HCT116 (cell line): ENCODE data around the gene ABHD4. TPM values are rescaled to one million over a fixed set of nuclear protein-coding genes. Genes with fewer than 3 reads are reported as not detected.
"Not testable (repeated sequence)": the region's sequence is repeated elsewhere in the genome, so short reads cannot be mapped to it uniquely, and the experiment has no call there.

Source experiments
- ATAC-seq: fragments of 200-7000 bp; cut with Tn5 transposase; 2 replicates; pipeline ENCODE4 v1.9.1; 2020; ENCODE audit warnings: mild to moderate bottlenecking, moderate library complexity
- BruUV-seq: library from RNA; stranded (reverse); fragments of 400-500 nt; replicated peaks from 2 replicates; lab custom pipeline; 2021; lab: Mats Ljungman, UMichigan
- CTCF ChIA-PET: fragments of 300-600 bp; sonication (Branson Sonifier 250); formaldehyde crosslinking; loops from one replicate; lab custom pipeline; 2021; ENCODE audit warnings: antibody characterized with exemption; lab: Charles Lee
- POLR2A ChIA-PET: fragments of 300-600, 350-600 bp; sonication (Branson Sonifier 250); formaldehyde crosslinking; loops from one replicate; lab custom pipeline; 2021; ENCODE audit warnings: antibody characterized with exemption; lab: Charles Lee
- RAD21 ChIA-PET, 2 experiments: fragments of 300-600 bp; sonication (Branson Sonifier 250); formaldehyde crosslinking; loops; one replicate each; lab custom pipeline; 2023; ENCODE audit warnings: low total read pairs in 2 of 2; ENCODE audit not compliant: uncharacterized antibody in 2 of 2, unreplicated experiment in 2 of 2, low non-redundant PET in 1 of 2; lab: Charles Lee
- DNase-seq: peaks from one replicate; pipeline ENCODE4 v3.0.0-alpha.2; 2010; ENCODE audit warnings: low read depth, low spot score
- H2AFZ ChIP-seq: fragments of 200-600 bp; shearing (Covaris generic), sonication (generic); 2 replicates; pipeline ENCODE4 v1.6.1; 2017; ENCODE audit warnings: low read depth, mixed run types, mixed read lengths, antibody characterized with exemption, low read length; ENCODE audit not compliant: poor library complexity, severe bottlenecking
- H3K27ac ChIP-seq: 2 replicates; pipeline ENCODE4 v1.5.1; 2012; ENCODE audit warnings: low read depth, low read length
- H3K27me3 ChIP-seq: fragments of 200-600 bp; sonication (generic); 2 replicates; pipeline ENCODE4 v1.6.1; 2016; ENCODE audit warnings: mixed run types, low read length, mixed read lengths; ENCODE audit not compliant: insufficient read depth
- H3K36me3 ChIP-seq, 2 experiments: fragments of 200-500 bp in 1 of 2; fragments of 200-600 bp in 1 of 2; sonication (Bioruptor generic) in 1 of 2; sonication (generic) in 1 of 2; 2 replicates each; pipeline versions ENCODE4 v1.5.1 to v1.6.1; 2014 to 2016; ENCODE audit warnings: low read length in 2 of 2, inconsistent platforms in 1 of 2, mixed read lengths in 1 of 2, mixed run types in 1 of 2; ENCODE audit not compliant: insufficient read depth in 2 of 2, control insufficient read depth in 1 of 2
- H3K4me1 ChIP-seq, 2 experiments: fragments of 200-600 bp in 1 of 2; sonication (generic) in 1 of 2; 2 replicates each; pipeline versions ENCODE4 v1.5.1 to v1.6.1; 2012 to 2017; ENCODE audit warnings: low read length in 2 of 2, inconsistent platforms in 1 of 2, mild to moderate bottlenecking in 1 of 2, mixed read lengths in 1 of 2, mixed run types in 1 of 2, moderate library complexity in 1 of 2; ENCODE audit not compliant: insufficient read depth in 2 of 2, control insufficient read depth in 1 of 2
- H3K4me2 ChIP-seq: fragments of 200-600 bp; sonication (generic); 2 replicates; pipeline ENCODE4 v1.6.1; 2017; ENCODE audit warnings: mixed run types, low read length, mixed read lengths
- H3K4me3 ChIP-seq, 2 experiments: fragments of 200-600 bp in 1 of 2; sonication (generic) in 1 of 2; replicated peaks in 1 of 2; 2 replicates each; pipeline ENCODE4 v1.5.1; 2011 to 2016; ENCODE audit warnings: low read length in 2 of 2, control low read depth in 1 of 2, low read depth in 1 of 2, mild to moderate bottlenecking in 1 of 2, mixed read lengths in 1 of 2, mixed run types in 1 of 2
- H3K79me2 ChIP-seq: fragments of 200-600 bp; sonication (generic); 2 replicates; pipeline ENCODE4 v1.6.1; 2017; ENCODE audit warnings: mild to moderate bottlenecking, mixed run types, low read length, moderate library complexity, mixed read lengths; ENCODE audit not compliant: insufficient read depth
- H3K9ac ChIP-seq: fragments of 200-600 bp; sonication (generic); 2 replicates; pipeline ENCODE4 v1.6.1; 2016; ENCODE audit warnings: low read length, mixed read lengths
- H3K9me2 ChIP-seq: fragments of 200-600 bp; sonication (generic), shearing (Covaris generic); 2 replicates; pipeline ENCODE4 v1.6.1; 2017; ENCODE audit warnings: mixed run types, mild to moderate bottlenecking, moderate library complexity; ENCODE audit not compliant: insufficient read depth
- H3K9me3 ChIP-seq, 2 experiments: fragments of 200-500 bp in 1 of 2; fragments of 200-600 bp in 1 of 2; sonication (Bioruptor generic) in 1 of 2; sonication (generic) in 1 of 2; 2 replicates each; pipeline ENCODE4 v1.6.1; 2014 to 2017; ENCODE audit warnings: low read length in 2 of 2, mixed read lengths in 2 of 2, inconsistent platforms in 1 of 2, low read depth in 1 of 2, mild to moderate bottlenecking in 1 of 2, mixed run types in 1 of 2, moderate library complexity in 1 of 2; ENCODE audit not compliant: control insufficient read depth in 1 of 2, insufficient read depth in 1 of 2
- H4K20me1 ChIP-seq: fragments of 200-600 bp; sonication (generic), shearing (Covaris generic); 2 replicates; pipeline ENCODE4 v1.6.1; 2017; ENCODE audit warnings: mixed run types, mild to moderate bottlenecking, moderate library complexity; ENCODE audit not compliant: insufficient read depth
- ATF3 ChIP-seq: IDR thresholded peaks from 2 replicates; pipeline ENCODE4 v1.6.1; 2012
- ELF1 ChIP-seq: IDR thresholded peaks from 2 replicates; pipeline ENCODE4 v1.6.1; 2012; ENCODE audit warnings: low read depth, borderline replicate concordance
- EZH2 ChIP-seq: fragments of 200-600 bp; sonication (generic); IDR thresholded peaks from 2 replicates; pipeline ENCODE4 v1.6.1; 2017; ENCODE audit warnings: antibody characterized with exemption, mixed run types
- POLR2AphosphoS5 ChIP-seq: IDR thresholded peaks from 2 replicates; pipeline ENCODE4 v1.6.1; 2011; ENCODE audit warnings: mild to moderate bottlenecking, low read depth, low read length, moderate library complexity
- TCF7L2 ChIP-seq: IDR thresholded peaks from 2 replicates; pipeline ENCODE4 v1.7.0; 2011; ENCODE audit warnings: borderline replicate concordance, inconsistent platforms; ENCODE audit not compliant: insufficient read depth, insufficient read length; ENCODE audit errors: extremely low read depth
- intact Hi-C: fragments of 100-400 bp; cut with micrococcal nuclease; formaldehyde crosslinking; loops from 2 replicates; pipeline ENCODE4 v1.10.0; 2022
- total RNA-seq: library from RNA; stranded (reverse); gene quantifications from one replicate; pipeline ENCODE4 v1.2.1, GENCODE V29; 2021; ENCODE audit not compliant: unreplicated experiment

Gene ABHD4
- total RNA-seq, 1 experiment from 2014 or later = 9.4 TPM

GRCh38 chr14:22564463-22564862, 33.6 kb upstream of the ABHD4 start:
- Histone ChIP-seq H3K79me2 (peaks cover 35% of the 10 kb centered on the region), H3K4me1 (peaks cover 2 to 8% of the 10 kb centered on the region in 2 experiments; a peak in 3 of 4 replicates), H2AFZ (no peak overlapping the region), H3K27me3 (no peaks in the 10 kb centered on the region), H3K36me3 (peaks cover 27 to 32% of the 10 kb centered on the region in 2 experiments; a peak in 3 of 4 replicates), H3K9ac (no peak overlapping the region), H3K27ac (no peak overlapping the region), H3K4me3 (no peak overlapping the region), H3K9me3 (no peaks in the 10 kb centered on the region), H4K20me1 (no peaks in the 10 kb centered on the region), H3K9me2 (no peaks in the 10 kb centered on the region), H3K4me2 (no peak overlapping the region)
- ChIA-PET RAD21 (no interaction called here), POLR2A (no interaction called here), CTCF (interaction anchor here (1.2 to 1.5 kb wide), 3 partner anchors 8 to 88 kb away, joined by 4 to 6 read pairs (median 5); no protein-coding TSS in a partner anchor)
- intact Hi-C loops = no loop called here
- ATAC-seq = no peak
- no peak for TF ChIP-seq ATF3
- no peak for TF ChIP-seq EZH2
- no peak for TF ChIP-seq ELF1
- no peak for TF ChIP-seq TCF7L2
- no peak for DNase-seq
- no TSS peak for BruUV-seq

- Histone ChIP-seq H3K36me3 (peaks cover 30 to 34% of the 10 kb centered on the region in 2 experiments; a peak in 3 of 4 replicates), H3K27me3 (no peaks in the 10 kb centered on the region), H3K4me2 (no peak overlapping the region), H3K9ac (no peak overlapping the region), H3K9me3 (no peaks in the 10 kb centered on the region), H3K27ac (no peak overlapping the region), H2AFZ (no peak overlapping the region), H3K9me2 (no peaks in the 10 kb centered on the region), H3K79me2 (peaks cover 44% of the 10 kb centered on the region), H3K4me3 (no peak overlapping the region), H3K4me1 (peaks cover under 1 to 6% of the 10 kb centered on the region in 2 experiments; a peak in 2 of 4 replicates), H4K20me1 (no peaks in the 10 kb centered on the region)
- BruUV-seq = no TSS peak
- POLR2A ChIA-PET = no interaction called here
- ATAC-seq = no peak
- intact Hi-C loops = no loop called here
- no peak for DNase-seq
- CTCF ChIA-PET = interaction anchor here (0.8 to 1.2 kb wide), 2 partner anchors 9 to 13 kb away, joined by 3 to 4 read pairs; no protein-coding TSS in a partner anchor
- TF ChIP-seq POLR2AphosphoS5 (no peak), ELF1 (no peak)
- RAD21 ChIA-PET = no interaction called here
These were observed 32.6 kb upstream of the ABHD4 start for GRCh38 chr14:22565391-22565945.

GRCh38 chr14:22566266-22566665, 31.8 kb upstream of the ABHD4 start:
- ATAC-seq, BruUV-seq, H3K27me3 ChIP-seq, H4K20me1 ChIP-seq, H3K9me2 ChIP-seq, H3K4me3 ChIP-seq, DNase-seq, H3K4me1 ChIP-seq, POLR2A ChIA-PET, H3K9me3 ChIP-seq, H3K27ac ChIP-seq, H2AFZ ChIP-seq, H3K9ac ChIP-seq, RAD21 ChIA-PET, H3K4me2 ChIP-seq, intact Hi-C loops: not testable (repeated sequence)
- CTCF ChIA-PET = interaction anchor here (1.2 kb wide), 1 partner anchor 87 kb away, joined by 7 read pairs; no protein-coding TSS in a partner anchor
- Histone ChIP-seq H3K79me2 (peaks cover 44% of the 10 kb centered on the region), H3K36me3 (peaks cover 30 to 36% of the 10 kb centered on the region in 2 experiments; a peak in 3 of 4 replicates)
